ENCODE results near the gene ZXDC. TPM values are rescaled to one million over a fixed set of nuclear protein-coding genes. Genes with fewer than 3 reads are reported as not detected.

The ZXDC gene
- total and polyA plus RNA-seq, 7 donors = 10.6 to 39.5 (median 30.3) TPM

- WGBS, 3 donors = 52 to 63% (median 52%) methylated on average over 9 of the region's 9 CpGs
- intact Hi-C loops (cut with DNase I) = no loop called here
- H3K9me3 ChIP-seq = no peaks in the 10 kb centered on the region
These were observed 18.0 kb upstream of the ZXDC start for GRCh38 chr3:126493739-126494138.

GRCh38 chr3:126493051-126493450 lies 17.4 kb upstream of the ZXDC start:
- no peak for DNase-seq

More at GRCh38 chr3:126493739-126494138, 18.0 kb upstream of the ZXDC start:
- Histone ChIP-seq H3K4me1 (peaks cover 8% of the 10 kb centered on the region), H3K27ac (no peak overlapping the region), H3K4me3 (no peak overlapping the region), H3K27me3 (ENCODE audit: insufficient read depth in 3 of 3, low read length in 2 of 3) (no peaks in the 10 kb centered on the region), H3K36me3 (ENCODE audit: insufficient read depth in 1 of 2, low read depth in 1 of 2) (no peaks in the 10 kb centered on the region)
- no peak for TF ChIP-seq CTCF (IDR thresholded peaks at IDR 0.05)
- ATAC-seq (no peak), DNase-seq (no peak)

GRCh38 chr3:126491221-126492013 lies 15.7 kb upstream of the ZXDC start:
- Histone ChIP-seq H3K27ac (no peak overlapping the region), H3K36me3 (ENCODE audit: insufficient read depth in 1 of 2, low read depth in 1 of 2) (no peaks in the 10 kb centered on the region), H3K4me1 (peaks cover 10% of the 10 kb centered on the region), H3K9me3 (no peaks in the 10 kb centered on the region), H3K27me3 (ENCODE audit: insufficient read depth in 3 of 3, low read length in 2 of 3) (no peaks in the 10 kb centered on the region), H3K4me3 (no peak overlapping the region)
- no peak for TF ChIP-seq CTCF (IDR thresholded peaks at IDR 0.05)
- intact Hi-C loops (cut with DNase I) = no loop called here
- ATAC-seq (peak; percentile 67 to 85 (median 75)), DNase-seq (peak in 1 of 2 donors; percentile 34)
- 52 to 55% (median 54%) methylated on average over 21 of the region's 21 CpGs for WGBS, 3 donors

More at GRCh38 chr3:126493051-126493450, 17.4 kb upstream of the ZXDC start:
- H3K27me3 ChIP-seq (ENCODE audit: insufficient read depth in 3 of 3, low read length in 2 of 3) = no peaks in the 10 kb centered on the region
- WGBS, 3 donors = 84 to 94% (median 90%) methylated on average over 14 of the region's 14 CpGs
- H3K4me3 ChIP-seq = no peak overlapping the region
- intact Hi-C loops (cut with DNase I) = no loop called here
- no peaks in the 10 kb centered on the region for H3K9me3 ChIP-seq
- H3K4me1 ChIP-seq = peaks cover 8% of the 10 kb centered on the region
- H3K27ac ChIP-seq = no peak overlapping the region
- no peaks in the 10 kb centered on the region for H3K36me3 ChIP-seq (ENCODE audit: insufficient read depth in 1 of 2, low read depth in 1 of 2)
- ATAC-seq = no peak
- no peak for TF ChIP-seq CTCF (IDR thresholded peaks at IDR 0.05)

GRCh38 chr3:126490619-126491018 lies 14.9 kb upstream of the ZXDC start:
- Histone ChIP-seq H3K36me3 (ENCODE audit: insufficient read depth in 1 of 2, low read depth in 1 of 2) (no peaks in the 10 kb centered on the region), H3K4me1 (peaks cover 14% of the 10 kb centered on the region), H3K27ac (no peak overlapping the region), H3K27me3 (ENCODE audit: insufficient read depth in 3 of 3, low read length in 2 of 3) (no peaks in the 10 kb centered on the region), H3K9me3 (no peaks in the 10 kb centered on the region), H3K4me3 (no peak overlapping the region)
- ATAC-seq (no peak), DNase-seq (no peak)
- WGBS, 3 donors = 88 to 95% (median 90%) methylated on average over 6 of the region's 6 CpGs
- TF ChIP-seq CTCF (IDR thresholded peaks at IDR 0.05) = no peak
- intact Hi-C loops (cut with DNase I) = no loop called here

Data from psoas muscle (tissue), 8 donors.